Stimulated activated CD4-positive, alpha-beta T cell treated with anti-CD3 and anti-CD28 coated beads, Interleukin-15, amount 100 ng/mL, for 1 hour (primary cell): ENCODE results near the gene GPR78.

ENCODE experiments used
- DNase-seq, 2 donors: peaks; one replicate each; pipeline ENCODE4 v3.0.0-alpha.2; 2020; ENCODE audit warnings: low read depth in 1 of 2, low spot score in 1 of 2

The GPR78 gene

GRCh38 chr4:8585721-8586212 is 5.6 kb downstream of the GPR78 start:
- no peak for DNase-seq

DNA sequence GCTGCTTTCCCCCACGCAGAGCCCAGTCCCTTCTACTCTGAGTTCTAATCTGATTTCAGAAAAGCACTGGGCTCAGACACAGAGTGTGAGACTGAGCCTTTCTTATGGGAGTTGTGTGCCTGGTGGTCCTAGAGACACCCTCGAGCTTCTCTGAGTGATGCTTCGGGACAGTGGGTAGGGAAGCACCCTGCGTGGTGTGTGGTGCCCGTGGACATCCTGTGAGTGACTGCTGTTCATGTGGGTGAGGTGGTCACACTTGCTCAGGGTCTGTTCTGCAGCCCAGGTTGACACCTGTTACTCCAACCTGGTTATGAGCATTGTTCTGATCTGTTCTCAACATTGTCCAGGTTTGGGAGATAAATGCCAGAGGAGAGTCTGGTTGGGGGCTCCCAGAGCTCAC is 6.1 kb downstream of the GPR78 start:
- DNase-seq: no peak

DNA sequence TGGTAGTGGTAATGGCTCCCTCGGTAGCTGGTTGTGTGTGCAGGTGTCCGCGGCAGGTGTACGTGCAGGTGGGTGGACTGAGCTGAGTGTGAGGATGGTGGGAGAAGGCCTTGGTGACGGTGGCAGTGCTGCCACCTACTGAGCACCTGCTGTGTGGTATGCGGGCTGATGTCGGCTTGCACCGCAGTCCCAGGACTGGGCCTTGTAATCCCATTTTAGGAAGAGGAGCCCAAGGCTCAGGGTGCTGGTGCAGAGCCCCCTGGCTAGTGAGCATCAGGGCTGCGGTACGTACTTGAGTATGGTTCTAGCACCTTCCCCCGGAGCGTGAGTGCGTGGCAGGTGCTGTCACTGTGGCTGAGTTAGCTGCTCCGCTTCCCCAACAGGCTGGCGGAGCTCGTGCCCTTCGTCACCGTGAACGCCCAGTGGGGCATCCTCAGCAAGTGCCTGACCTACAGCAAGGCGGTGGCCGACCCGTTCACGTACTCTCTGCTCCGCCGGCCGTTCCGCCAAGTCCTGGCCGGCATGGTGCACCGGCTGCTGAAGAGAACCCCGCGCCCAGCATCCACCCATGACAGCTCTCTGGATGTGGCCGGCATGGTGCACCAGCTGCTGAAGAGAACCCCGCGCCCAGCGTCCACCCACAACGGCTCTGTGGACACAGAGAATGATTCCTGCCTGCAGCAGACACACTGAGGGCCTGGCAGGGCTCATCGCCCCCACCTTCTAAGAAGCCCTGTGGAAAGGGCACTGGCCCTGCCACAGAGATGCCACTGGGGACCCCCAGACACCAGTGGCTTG is 6.7 kb downstream of the GPR78 start:
- DNase-seq: no peak

DNA sequence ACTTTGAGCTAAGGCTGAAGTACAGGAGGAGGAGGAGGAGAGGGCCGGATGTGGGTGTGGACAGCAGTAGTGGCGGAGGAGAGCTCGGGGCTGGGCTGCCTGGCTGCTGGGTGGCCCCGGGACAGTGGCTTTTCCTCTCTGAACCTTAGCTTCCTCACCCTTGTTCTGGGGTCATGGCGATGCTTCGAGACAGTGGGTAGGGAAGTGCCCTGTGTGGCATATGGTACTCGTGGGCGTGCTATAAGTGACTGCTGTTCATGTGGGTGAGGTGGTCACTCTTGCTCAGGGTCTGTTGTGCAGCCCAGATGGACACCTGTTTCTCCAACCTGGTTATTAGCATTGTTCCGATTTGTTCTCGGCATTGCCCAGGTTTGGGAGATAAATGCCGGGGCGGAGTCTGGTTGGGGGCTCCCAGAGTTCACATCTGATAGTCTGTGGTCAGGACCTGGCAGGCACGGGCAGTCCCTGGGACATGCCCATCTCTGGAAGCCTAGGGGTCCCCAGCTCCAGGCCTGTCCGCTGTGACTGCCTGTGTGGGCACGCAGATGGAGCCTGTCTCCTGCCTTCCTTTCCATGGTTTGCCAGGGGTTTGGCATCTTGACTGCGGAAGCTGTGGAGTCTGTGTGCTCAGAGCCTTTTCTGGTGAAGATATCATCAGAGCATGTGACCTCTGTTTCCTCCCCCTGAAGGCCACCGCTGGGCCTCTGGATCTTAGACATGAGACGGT is 7.4 kb downstream of the GPR78 start:
- no peak for DNase-seq

DNA sequence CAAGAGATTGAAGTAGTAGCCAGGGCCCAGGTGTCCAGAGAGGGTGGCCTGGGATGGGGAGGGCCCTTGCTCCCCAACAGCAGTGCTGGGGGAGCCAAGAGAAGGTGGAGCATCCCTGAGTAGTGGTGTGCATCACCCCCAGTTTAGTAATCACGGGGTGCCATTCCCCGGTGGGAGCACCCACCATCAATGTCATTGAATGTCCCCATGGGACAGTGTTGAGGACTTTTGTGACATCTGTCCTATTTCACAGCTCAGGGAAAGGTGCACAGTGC is 7.9 kb downstream of the GPR78 start:
- no peak for DNase-seq

DNA sequence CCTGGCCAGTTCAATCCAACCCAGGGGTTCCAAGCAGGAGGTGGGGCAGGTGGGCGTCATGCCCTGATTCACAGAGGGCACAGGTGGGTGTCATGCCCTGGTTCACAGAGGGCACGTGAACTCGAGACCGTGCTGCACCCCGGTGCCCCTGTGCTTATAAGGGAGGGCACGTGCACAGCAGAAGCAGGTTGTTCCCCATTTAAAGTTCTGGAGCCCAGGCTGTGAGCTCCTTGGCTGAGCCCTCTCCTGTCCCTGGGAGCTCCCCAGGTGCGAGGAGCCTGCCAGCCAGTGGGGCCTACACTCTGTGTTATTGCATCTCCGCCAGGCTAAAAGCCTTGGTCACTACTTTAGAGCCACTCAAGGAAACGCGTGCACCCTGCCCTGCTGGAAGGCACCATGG is 9.1 kb downstream of the GPR78 start:
- no peak for DNase-seq

DNA sequence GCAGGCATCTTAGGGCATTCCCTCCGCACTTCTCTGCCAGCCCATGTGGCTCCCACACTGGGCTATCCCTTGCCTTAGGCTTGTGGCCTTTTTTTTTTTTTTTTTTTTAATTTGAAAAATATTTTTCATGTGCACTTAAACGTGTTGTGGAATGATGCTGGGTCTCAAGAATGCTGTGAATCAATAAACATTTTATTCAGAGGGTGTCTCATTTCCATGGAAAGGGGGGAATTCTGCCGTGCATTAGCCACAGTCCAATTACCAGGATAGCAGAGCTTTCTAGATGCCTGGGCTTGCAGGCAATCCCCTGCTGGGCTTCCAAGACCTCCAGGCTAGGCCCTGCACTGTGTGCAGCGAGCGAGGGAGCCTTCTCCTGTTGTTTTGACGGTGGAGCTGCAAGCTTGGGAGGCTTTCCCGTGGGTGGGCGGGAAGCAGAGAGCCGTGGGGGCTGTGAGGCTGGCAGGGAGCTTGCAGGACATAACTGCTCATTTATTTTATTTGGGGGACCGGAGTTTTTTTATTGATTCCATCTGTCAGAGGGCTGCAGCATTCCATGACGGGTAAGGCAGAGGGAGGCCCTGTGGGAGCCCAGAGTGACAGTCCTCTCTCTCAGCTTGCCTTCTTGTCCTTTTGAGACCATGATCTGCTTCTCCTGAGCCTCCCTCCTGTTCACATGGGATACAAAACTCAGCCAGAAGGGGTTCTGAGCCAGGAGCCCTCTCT is 9.8 kb downstream of the GPR78 start:
- no peak for DNase-seq

DNA sequence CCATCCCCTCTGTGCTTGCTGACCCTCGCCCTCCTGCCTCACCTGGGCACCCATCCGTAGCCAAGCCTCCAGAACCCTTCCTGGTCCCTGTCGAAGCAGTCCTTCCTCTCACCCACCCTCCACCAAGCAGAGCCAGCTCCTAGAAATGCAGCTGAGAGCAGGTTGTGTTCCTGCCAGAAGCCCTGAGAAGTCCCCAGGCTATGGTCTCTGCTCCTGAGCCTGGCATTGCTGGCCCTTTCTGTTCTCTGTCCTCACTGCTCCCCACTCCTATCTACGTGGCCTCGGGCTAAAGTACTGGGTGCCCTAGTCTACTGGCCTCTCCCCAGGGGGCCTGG is 10.3 kb downstream of the GPR78 start:
- DNase-seq: no peak

DNA sequence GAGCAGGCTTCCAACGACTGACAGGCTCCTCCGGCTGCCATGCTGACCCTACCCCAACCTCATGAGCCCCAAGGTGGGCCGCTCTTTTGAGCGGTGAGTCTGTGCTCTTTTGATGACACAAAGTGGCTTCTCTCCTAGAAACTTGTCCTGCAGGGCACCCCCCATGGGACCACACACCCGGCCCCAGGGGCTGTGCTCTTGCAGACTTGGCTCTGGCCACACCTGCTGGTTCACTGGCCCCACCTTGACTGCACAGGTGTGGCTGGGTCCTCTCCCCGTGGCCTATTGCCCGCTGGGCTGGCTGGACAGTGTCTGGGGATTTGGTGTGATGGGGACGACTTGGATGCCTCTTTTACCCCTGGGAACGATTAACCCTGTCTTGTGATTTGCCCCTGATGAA is 10.9 kb downstream of the GPR78 start:
- DNase-seq: no peak

DNA sequence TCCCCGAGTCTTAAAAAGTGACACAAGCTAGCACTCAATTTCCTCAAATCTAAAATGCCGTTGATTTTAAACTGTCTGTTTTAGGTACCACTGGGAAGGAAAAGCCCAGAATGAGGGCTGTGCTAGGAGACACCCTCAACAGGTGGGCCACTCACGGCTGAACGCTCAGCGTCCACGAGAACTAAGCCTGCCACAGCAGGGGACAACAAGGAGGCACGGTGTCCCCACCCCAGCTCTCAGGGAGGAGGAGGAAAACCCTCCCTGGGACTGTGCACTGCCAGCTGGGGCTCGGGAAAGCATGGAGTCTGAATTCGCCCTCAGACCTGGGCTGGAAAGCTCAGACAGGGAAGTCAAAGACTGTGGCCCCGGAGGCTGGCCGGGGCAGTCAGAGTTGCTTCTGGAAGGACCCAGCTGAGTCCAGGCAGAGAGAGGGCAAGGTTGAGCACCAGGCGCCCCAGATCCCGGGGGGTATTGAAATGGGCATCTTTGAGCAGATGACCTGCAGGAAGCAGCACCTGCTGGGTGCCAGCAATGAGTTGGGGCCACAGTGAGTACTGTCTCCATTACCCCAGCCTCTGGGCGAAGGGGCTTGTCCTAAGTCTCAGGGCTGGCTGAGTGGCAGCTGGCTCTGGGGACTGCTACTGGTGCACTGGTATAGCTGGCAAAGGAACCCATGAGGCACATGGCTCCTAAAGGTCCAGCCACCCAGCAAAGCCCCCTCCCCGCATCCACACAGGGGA is 11.6 kb downstream of the GPR78 start:
- no peak for DNase-seq

GRCh38 chr4:8592366-8593263 is 12.4 kb downstream of the GPR78 start, which contains the start of gene CPZ:
CPZ (plus strand) TSS chr4:8592765; CDS start chr4:8592834, 69 bp downstream.
- DNase-seq: no peak

- no peak for DNase-seq
These were observed 13.3 kb downstream of the GPR78 start for GRCh38 chr4:8593264-8594096.

- no peak for DNase-seq
These were observed 14.2 kb downstream of the GPR78 start for GRCh38 chr4:8594097-8595038.

DNA sequence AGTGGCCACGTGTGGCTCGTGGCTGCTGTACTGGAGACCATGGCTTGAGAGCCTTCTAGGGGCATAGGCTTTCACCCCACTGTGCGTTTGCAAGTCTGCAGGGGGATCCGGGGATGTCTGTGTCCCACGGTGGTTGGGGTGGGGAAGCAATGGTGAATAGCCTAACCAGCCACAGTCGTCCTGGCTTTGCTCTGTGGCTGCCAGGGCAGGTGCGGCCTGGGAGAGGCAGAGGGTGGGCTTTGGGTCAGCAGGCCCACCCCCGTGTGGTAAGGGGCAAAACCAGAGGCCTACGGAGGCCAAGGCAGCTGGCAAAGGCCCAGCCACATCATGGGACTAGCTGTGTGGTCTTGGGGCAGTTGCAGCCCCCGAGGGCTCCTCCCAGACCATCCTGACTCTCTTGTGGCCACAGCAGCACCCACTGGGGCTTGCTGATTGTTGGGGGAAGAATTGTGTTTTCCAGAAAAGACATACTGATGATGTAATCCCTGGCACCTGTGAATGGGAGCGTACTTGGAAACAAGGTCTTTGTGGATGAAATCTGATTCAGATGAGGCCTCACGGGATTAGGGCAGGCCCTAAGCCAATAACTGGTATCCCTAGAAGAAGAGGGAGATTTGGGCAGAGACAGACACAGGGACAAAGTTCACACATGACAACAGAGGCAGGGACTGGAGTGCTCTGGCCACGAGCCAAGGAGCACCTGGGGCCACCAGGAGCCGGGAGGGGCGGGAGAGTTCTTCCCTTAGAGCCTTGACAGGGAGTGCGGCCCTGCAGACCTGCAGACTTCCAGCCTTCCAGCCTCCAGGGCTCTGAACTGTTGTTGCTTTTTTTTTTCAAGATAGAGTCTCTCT is 15.3 kb downstream of the GPR78 start:
- no peak for DNase-seq

GRCh38 chr4:8596891-8597290 is 16.7 kb downstream of the GPR78 start:
- no peak for DNase-seq

DNA sequence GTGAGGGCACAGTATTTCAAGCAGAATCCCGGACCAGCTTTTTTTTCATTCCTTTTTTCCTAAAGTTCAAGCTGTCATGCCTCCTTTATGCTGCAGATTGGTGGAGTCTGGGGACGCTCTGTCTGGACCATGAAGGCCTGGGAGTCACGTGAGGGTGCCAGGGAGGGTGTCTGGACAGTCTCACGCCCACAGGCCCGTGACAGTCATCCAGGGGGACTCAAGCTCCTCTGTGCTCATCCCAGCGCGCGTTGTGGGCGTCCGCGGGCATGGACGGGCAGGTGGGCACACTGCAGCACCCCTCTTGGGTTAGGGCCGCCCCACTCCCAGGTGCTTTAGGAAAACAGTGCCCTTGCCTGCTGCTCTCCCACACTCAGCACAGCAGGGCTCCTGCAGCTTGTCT is 17.1 kb downstream of the GPR78 start:
- no peak for DNase-seq

GRCh38 chr4:8597791-8598190 is 17.6 kb downstream of the GPR78 start:
- no peak for DNase-seq
